MM.1S (cell line): ENCODE results near the gene MYL4.

Experiments
- DNase-seq: peaks from one replicate; pipeline ENCODE4 v3.0.0-alpha.2; 2015
- H2AFZ ChIP-seq: fragments of 300-600 bp; sonication (generic); 2 replicates; pipeline ENCODE4 v1.6.0; 2016; ENCODE audit warnings: antibody characterized with exemption, low read length
- H3F3A ChIP-seq: fragments of 300-600 bp; sonication (generic); 2 replicates; pipeline ENCODE4 v1.6.1; 2016; ENCODE audit warnings: mild to moderate bottlenecking, antibody characterized with exemption, low read length, moderate library complexity, mixed read lengths; ENCODE audit not compliant: insufficient read depth
- H3K27ac ChIP-seq: fragments of 300-600 bp; sonication (generic); 2 replicates; pipeline ENCODE4 v1.5.1; 2016; ENCODE audit warnings: mild to moderate bottlenecking, low read length
- H3K27me3 ChIP-seq: fragments of 300-600 bp; sonication (generic); replicated peaks from 2 replicates; pipeline ENCODE4 v1.6.0; 2016; ENCODE audit warnings: low read length; ENCODE audit not compliant: insufficient read depth
- H3K36me3 ChIP-seq: fragments of 300-600 bp; sonication (generic); replicated peaks from 2 replicates; pipeline ENCODE4 v1.6.1; 2016; ENCODE audit warnings: mild to moderate bottlenecking, low read length, mixed read lengths; ENCODE audit not compliant: insufficient read depth
- H3K4me1 ChIP-seq: fragments of 300-600 bp; sonication (generic); 2 replicates; pipeline ENCODE4 v1.6.1; 2016; ENCODE audit warnings: low read length, mixed read lengths
- H3K4me2 ChIP-seq: fragments of 300-600 bp; sonication (generic); 2 replicates; pipeline ENCODE4 v1.6.0; 2016; ENCODE audit warnings: low read depth, low read length
- H3K4me3 ChIP-seq: fragments of 300-600 bp; sonication (generic); 2 replicates; pipeline ENCODE4 v1.5.1; 2016; ENCODE audit warnings: low read length, mixed read lengths
- H3K79me2 ChIP-seq: fragments of 300-600 bp; sonication (generic); 2 replicates; pipeline ENCODE4 v1.6.1; 2016; ENCODE audit warnings: mixed run types, low read length, mixed read lengths
- H3K9ac ChIP-seq: fragments of 300-600 bp; sonication (generic); 2 replicates; pipeline ENCODE4 v1.6.1; 2016; ENCODE audit warnings: low read length, mixed read lengths
- H3K9me2 ChIP-seq: fragments of 300-600 bp; sonication (generic); replicated peaks from 2 replicates; pipeline ENCODE4 v1.6.1; 2016; ENCODE audit warnings: mild to moderate bottlenecking, low read length, mixed read lengths; ENCODE audit not compliant: insufficient read depth
- H3K9me3 ChIP-seq: fragments of 300-600 bp; sonication (generic); replicated peaks from 2 replicates; pipeline ENCODE4 v1.6.1; 2016; ENCODE audit warnings: mild to moderate bottlenecking, low read length, mixed read lengths; ENCODE audit not compliant: insufficient read depth
- H4K20me1 ChIP-seq: fragments of 300-600 bp; sonication (generic); 2 replicates; pipeline ENCODE4 v1.6.1; 2016; ENCODE audit warnings: mild to moderate bottlenecking, low read length, moderate library complexity, mixed read lengths; ENCODE audit not compliant: insufficient read depth
- CTCF ChIP-seq: fragments of 300-600 bp; sonication (generic); IDR thresholded peaks from 2 replicates; pipeline ENCODE4 v1.5.1; 2016; ENCODE audit warnings: antibody characterized with exemption, low read length, mixed read lengths
- EZH2 ChIP-seq: fragments of 300-600 bp; sonication (generic); optimal IDR thresholded peaks from 2 replicates; pipeline ENCODE3; 2017; ENCODE audit warnings: low read depth, mild to moderate bottlenecking, antibody characterized with exemption, low read length, mixed read lengths
- EZH2phosphoT487 ChIP-seq: fragments of 300-600 bp; sonication (generic); IDR thresholded peaks from 2 replicates; pipeline ENCODE4 v1.6.1; 2018; ENCODE audit warnings: antibody characterized with exemption, low read length

The MYL4 gene

GRCh38 chr17:47193931-47194511 lies 15.1 kb upstream of the MYL4 start:
- Histone ChIP-seq H3K9me2 (no peaks in the 10 kb centered on the region), H2AFZ (no peak overlapping the region), H3K4me1 (peaks cover 10% of the 10 kb centered on the region), H3K27ac (no peak overlapping the region), H3K36me3 (no peaks in the 10 kb centered on the region), H3F3A (peaks cover 8% of the 10 kb centered on the region), H3K27me3 (no peaks in the 10 kb centered on the region), H3K9me3 (no peaks in the 10 kb centered on the region), H3K4me3 (no peak overlapping the region), H4K20me1 (no peaks in the 10 kb centered on the region), H3K9ac (no peak overlapping the region), H3K4me2 (no peak overlapping the region), H3K79me2 (peaks cover 1% of the 10 kb centered on the region)
- no peak for DNase-seq
- TF ChIP-seq EZH2phosphoT487 (no peak), CTCF (no peak), EZH2 (no peak)

- no peaks in the 10 kb centered on the region for H4K20me1 ChIP-seq
- no peaks in the 10 kb centered on the region for H3K9me3 ChIP-seq
- no peaks in the 10 kb centered on the region for H3K36me3 ChIP-seq
- peaks cover 8% of the 10 kb centered on the region for H3F3A ChIP-seq
- H3K4me3 ChIP-seq: no peak overlapping the region
- H3K27me3 ChIP-seq: no peaks in the 10 kb centered on the region
- DNase-seq: no peak
- no peaks in the 10 kb centered on the region for H3K9me2 ChIP-seq
- H3K4me1 ChIP-seq: peaks cover 16% of the 10 kb centered on the region
- H3K79me2 ChIP-seq: no peaks in the 10 kb centered on the region
- no peak for TF ChIP-seq CTCF
- no peak for TF ChIP-seq EZH2
- no peak for TF ChIP-seq EZH2phosphoT487
- H2AFZ ChIP-seq: no peak overlapping the region
- no peak overlapping the region for H3K27ac ChIP-seq
- no peak overlapping the region for H3K4me2 ChIP-seq
- H3K9ac ChIP-seq: no peak overlapping the region
Observed at GRCh38 chr17:47197821-47198220, 11.3 kb upstream of the MYL4 start.

GRCh38 chr17:47199627-47200324 lies 9.4 kb upstream of the MYL4 start:
- Histone ChIP-seq H3K9ac (peak overlapping the region; percentile 1; the same call in 1 of the 2 replicates), H3K4me1 (peaks cover 32% of the 10 kb centered on the region), H3K9me2 (no peaks in the 10 kb centered on the region), H3K4me3 (peak overlapping the region; percentile 22), H4K20me1 (no peaks in the 10 kb centered on the region), H2AFZ (peak overlapping the region; percentile 91), H3K27ac (peak overlapping the region; percentile 52; the same call in 1 of the 2 replicates), H3K36me3 (no peaks in the 10 kb centered on the region), H3K27me3 (no peaks in the 10 kb centered on the region), H3F3A (peaks cover 24% of the 10 kb centered on the region), H3K79me2 (no peaks in the 10 kb centered on the region), H3K9me3 (no peaks in the 10 kb centered on the region), H3K4me2 (peak overlapping the region; percentile 66)
- TF ChIP-seq CTCF: no peak
- no peak for TF ChIP-seq EZH2phosphoT487
- no peak for TF ChIP-seq EZH2
- peak; percentile 16 for DNase-seq
